Measurements from ENCODE around the gene MAST1.

- no peak for TF ChIP-seq CTCF (IDR thresholded peaks at IDR 0.05; ENCODE audit: borderline replicate concordance, extremely low read depth, low read length, poor library complexity, severe bottlenecking)
- TF ChIP-seq EZH2 (IDR thresholded peaks at IDR 0.05; ENCODE audit: borderline replicate concordance, low read depth, low read length, severe bottlenecking), result no peak
Measured at GRCh38 chr19:12856653-12857052, 18.3 kb downstream of the MAST1 start.
